GM18870 (cell line): Measurements from ENCODE around the gene C2orf80.
"Not testable (repeated sequence)": the region's sequence is repeated elsewhere in the genome, so short reads cannot be mapped to it uniquely, and the experiment has no call there.

ENCODE experiments used
- ATAC-seq: cut with Tn5 transposase; IDR thresholded peaks from one replicate; pipeline ENCODE4 v1.9.1; 2021; ENCODE audit warnings: moderate library complexity; ENCODE audit not compliant: unreplicated experiment

Gene C2orf80

GRCh38 chr2:208189810-208190503 is at the start of gene C2orf80:
Gene C2orf80, minus strand, starts transcription at chr2:208190030. Its CDS starts 3,044 bp downstream, at chr2:208186986.
- no peak for ATAC-seq

- ATAC-seq, result no peak
Measured at GRCh38 chr2:208235860-208236259, 46.0 kb upstream of the C2orf80 start.

- ATAC-seq, result no peak
Measured at GRCh38 chr2:208234786-208235185, 45.0 kb upstream of the C2orf80 start.

- no peak for ATAC-seq
Measured at GRCh38 chr2:208228476-208228875, 38.6 kb upstream of the C2orf80 start.

GRCh38 chr2:208227581-208228232 is 37.9 kb upstream of the C2orf80 start:
- ATAC-seq, result no peak

GRCh38 chr2:208224802-208225201 is 35.0 kb upstream of the C2orf80 start:
- ATAC-seq, result no peak

GRCh38 chr2:208222351-208222750 is 32.5 kb upstream of the C2orf80 start:
- no peak for ATAC-seq

- ATAC-seq, result not testable (repeated sequence)
Measured at GRCh38 chr2:208221873-208222272, 32.0 kb upstream of the C2orf80 start.

GRCh38 chr2:208210688-208211451 is 21.0 kb upstream of the C2orf80 start:
- ATAC-seq, result no peak

- no peak for ATAC-seq
Measured at GRCh38 chr2:208208335-208209085, 18.7 kb upstream of the C2orf80 start.

- ATAC-seq, result no peak
Measured at GRCh38 chr2:208207769-208208168, 17.9 kb upstream of the C2orf80 start.

- ATAC-seq, result no peak
Measured at GRCh38 chr2:208204166-208204565, 14.3 kb upstream of the C2orf80 start.

- ATAC-seq, result no peak
Measured at GRCh38 chr2:208195531-208195930, 5.7 kb upstream of the C2orf80 start.

GRCh38 chr2:208192611-208193236 is 2.9 kb upstream of the C2orf80 start:
- no peak for ATAC-seq

- no peak for ATAC-seq
Measured at GRCh38 chr2:208189069-208189809, 591 bp downstream of the C2orf80 start.

- ATAC-seq, result no peak
Measured at GRCh38 chr2:208186893-208187292, 2.9 kb downstream of the C2orf80 start.

GRCh38 chr2:208186465-208186864 is 3.4 kb downstream of the C2orf80 start:
- ATAC-seq, result no peak

- no peak for ATAC-seq
Measured at GRCh38 chr2:208183972-208184705, 5.7 kb downstream of the C2orf80 start.

- ATAC-seq, result no peak
Measured at GRCh38 chr2:208183526-208183925, 6.3 kb downstream of the C2orf80 start.
